GM10248 (cell line): ENCODE data around the gene RBM19.
"Not testable (repeated sequence)": the region's sequence is repeated elsewhere in the genome, so short reads cannot be mapped to it uniquely, and the experiment has no call there.

Source experiments
- CTCF ChIA-PET: fragments of 300-600 bp; sonication (Branson Sonifier 250); formaldehyde crosslinking; extraction: SDS; loops from one replicate; lab custom pipeline; 2021; ENCODE audit warnings: antibody characterized with exemption; lab: Yijun Ruan, JAX
- POLR2A ChIA-PET: fragments of 350-650 bp; sonication (Branson Sonifier 250); formaldehyde crosslinking; extraction: SDS; loops from one replicate; lab custom pipeline; 2020; ENCODE audit warnings: antibody characterized with exemption; lab: Yijun Ruan, JAX
- DNase-seq: peaks from one replicate; pipeline ENCODE4 v3.0.0; 2012; ENCODE audit errors: extremely low spot score
- TF ChIP-seq, protein P1 (sequence below): IDR thresholded peaks from 2 replicates; pipeline ENCODE4 v1.5.1; 2012; ENCODE audit warnings: mild to moderate bottlenecking, low read depth; ENCODE audit errors: extremely low read depth, missing control alignments, control extremely low read depth

RBM19 gene

DNA sequence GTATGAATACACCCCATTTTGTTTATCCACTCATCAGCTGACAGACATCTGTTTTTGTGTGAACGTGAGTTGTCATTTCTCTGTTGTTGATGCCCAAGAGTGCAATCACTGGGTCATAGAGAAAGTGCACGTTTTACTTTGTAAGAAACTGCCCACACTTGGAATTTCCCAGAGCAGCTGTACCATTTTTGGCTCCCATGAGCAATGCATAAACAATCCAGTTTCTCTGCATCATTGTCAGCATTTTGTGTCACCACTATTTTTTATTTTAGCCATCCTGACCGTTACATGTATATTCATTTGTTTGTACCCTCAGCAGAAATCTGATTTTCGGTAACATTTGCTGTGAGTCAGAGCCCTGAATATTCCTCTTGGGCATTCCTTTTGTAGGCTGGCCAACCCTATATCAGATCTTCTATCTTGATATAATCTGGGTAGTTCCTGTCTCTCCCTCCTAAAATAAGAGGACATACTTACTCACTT lies 62.7 kb downstream of the RBM19 start:
- ChIA-PET CTCF (interaction anchor here (1.2 kb wide), 1 partner anchor 8 kb away, joined by 7 read pairs; no protein-coding TSS in a partner anchor), POLR2A (no interaction called here)
- TF ChIP-seq, protein P1, sequence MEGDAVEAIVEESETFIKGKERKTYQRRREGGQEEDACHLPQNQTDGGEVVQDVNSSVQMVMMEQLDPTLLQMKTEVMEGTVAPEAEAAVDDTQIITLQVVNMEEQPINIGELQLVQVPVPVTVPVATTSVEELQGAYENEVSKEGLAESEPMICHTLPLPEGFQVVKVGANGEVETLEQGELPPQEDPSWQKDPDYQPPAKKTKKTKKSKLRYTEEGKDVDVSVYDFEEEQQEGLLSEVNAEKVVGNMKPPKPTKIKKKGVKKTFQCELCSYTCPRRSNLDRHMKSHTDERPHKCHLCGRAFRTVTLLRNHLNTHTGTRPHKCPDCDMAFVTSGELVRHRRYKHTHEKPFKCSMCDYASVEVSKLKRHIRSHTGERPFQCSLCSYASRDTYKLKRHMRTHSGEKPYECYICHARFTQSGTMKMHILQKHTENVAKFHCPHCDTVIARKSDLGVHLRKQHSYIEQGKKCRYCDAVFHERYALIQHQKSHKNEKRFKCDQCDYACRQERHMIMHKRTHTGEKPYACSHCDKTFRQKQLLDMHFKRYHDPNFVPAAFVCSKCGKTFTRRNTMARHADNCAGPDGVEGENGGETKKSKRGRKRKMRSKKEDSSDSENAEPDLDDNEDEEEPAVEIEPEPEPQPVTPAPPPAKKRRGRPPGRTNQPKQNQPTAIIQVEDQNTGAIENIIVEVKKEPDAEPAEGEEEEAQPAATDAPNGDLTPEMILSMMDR, result no peak
- DNase-seq, result no peak

DNA sequence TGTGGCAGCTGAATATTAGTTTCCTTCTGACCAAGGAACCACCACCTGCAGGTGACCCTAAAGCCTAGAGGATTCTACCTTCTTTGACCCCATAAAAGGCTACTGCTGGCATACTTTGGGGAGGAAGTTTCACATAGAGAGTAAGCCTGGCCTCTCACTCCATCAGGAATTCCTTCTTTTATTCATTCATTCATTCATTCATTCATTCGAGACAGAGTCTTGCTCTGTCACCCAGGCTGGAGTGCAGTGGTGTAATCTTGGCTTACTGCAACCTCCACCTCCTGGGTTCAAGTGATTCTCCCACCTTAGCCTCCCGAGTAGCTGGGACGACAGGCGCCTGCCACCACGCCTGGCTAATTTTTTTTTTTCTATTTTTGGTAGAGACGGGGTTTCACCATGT lies 64.8 kb downstream of the RBM19 start:
- CTCF ChIA-PET, result interaction anchor here (1.3 kb wide), 1 partner anchor 11 kb away, joined by 4 read pairs; no protein-coding TSS in a partner anchor
- POLR2A ChIA-PET, DNase-seq: not testable (repeated sequence)

DNA sequence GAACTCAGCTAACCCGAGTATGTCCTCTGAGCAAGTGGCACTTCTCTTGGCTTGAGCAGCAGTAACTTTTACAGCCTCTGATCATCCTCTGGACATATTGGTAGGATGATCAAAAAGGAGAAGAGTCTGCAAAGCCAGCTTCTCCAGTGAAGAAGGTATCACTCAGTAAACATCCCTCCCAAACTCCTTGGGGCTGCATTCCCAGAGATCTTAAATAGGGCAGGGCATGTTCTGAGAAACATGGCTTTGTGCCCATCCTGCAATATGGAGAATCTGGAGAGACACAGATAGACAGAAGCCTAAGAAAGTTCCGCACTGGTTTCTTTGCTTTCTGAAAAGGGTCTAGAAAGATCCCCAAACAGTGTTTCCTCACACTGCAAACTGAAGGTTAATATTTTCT lies 65.4 kb downstream of the RBM19 start:
- CTCF ChIA-PET, result interaction anchor here (1.3 to 2.1 kb wide), 2 partner anchors 9 to 12 kb away, joined by 4 to 7 read pairs; no protein-coding TSS in a partner anchor

DNA sequence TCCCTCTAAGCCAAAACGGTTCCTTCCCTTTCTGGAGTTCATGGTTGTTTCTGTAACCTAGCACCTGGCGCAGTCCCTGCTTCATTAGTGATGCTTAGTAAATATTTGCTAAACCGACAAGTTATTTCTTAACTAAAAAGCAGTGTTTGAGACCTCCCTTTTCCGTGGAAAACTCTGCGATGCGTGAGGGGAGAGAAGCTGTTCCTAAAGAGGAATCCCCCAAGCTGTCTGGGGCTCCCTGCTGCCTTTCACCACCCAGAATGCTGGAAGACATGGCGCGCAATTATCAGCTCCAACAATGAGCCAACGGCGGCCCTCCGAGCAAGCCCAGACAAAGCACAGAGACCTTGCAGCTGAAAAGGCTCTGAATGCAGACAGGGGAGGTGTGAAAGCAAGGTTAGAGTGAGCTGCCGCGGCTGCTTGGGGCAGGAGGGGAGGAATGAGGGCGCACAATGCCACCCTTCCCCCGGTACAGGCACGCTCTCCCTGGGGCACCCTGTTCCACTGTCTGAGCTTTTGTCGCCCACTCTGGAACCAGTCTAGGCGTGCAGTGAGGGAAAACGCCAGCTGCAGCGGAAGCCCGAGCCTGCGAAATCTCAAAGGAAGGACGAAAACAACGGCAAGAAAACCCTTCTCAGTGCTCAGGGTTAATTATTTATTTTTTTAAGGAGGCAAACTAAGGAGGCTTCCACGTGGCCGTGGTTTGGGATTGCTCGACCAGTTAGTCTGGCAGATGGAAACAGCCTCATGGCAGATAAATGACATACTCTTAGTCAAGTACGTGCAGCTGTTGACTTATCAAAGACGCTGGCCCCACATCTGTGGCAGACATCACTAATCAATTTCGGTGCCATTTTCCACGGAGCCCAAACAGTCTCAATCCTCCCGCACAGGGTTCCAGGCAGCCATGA lies 66.3 kb downstream of the RBM19 start:
- ChIA-PET CTCF (interaction anchor here (1.2 to 2.1 kb wide), 2 partner anchors 9 to 67 kb away, joined by 5 to 7 read pairs; partner anchors contain the start of gene RBM19), POLR2A (no interaction called here)
- TF ChIP-seq, protein P1, result no peak
- DNase-seq, result no peak

More for the DNA sequence above, 65.4 kb downstream of the RBM19 start:
- TF ChIP-seq, protein P1, result no peak
- POLR2A ChIA-PET, result no interaction called here
- DNase-seq, result no peak

DNA sequence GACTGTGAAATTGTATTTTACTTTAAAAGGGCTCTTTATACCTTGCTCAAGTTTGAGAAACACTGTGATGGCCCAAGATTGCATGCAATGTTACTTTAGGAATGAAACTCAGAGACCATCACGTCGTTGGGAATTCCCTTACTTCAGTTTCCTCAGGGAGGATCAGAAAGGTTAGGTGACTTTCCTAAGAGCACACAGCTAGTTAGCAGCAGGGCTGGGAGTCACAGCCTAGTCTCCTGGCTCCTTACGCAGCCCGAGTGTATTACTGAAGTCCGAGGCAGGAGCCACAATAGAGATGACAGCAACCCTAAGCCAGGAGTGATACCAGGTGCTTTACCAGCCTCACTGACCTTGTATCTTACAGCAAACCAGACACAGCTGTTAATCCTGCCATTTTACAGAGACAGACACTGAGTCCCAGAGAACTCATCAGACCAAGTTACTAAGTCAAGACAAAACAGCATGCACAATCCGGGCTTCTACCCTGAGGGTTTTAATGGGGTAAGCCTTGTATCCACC lies 67.0 kb downstream of the RBM19 start:
- CTCF ChIA-PET, result interaction anchor here (1.2 to 2.1 kb wide), 2 partner anchors 10 to 68 kb away, joined by 5 to 7 read pairs; partner anchors contain the start of gene RBM19
- POLR2A ChIA-PET, result no interaction called here
- TF ChIP-seq, protein P1, result no peak
- DNase-seq, result no peak

DNA sequence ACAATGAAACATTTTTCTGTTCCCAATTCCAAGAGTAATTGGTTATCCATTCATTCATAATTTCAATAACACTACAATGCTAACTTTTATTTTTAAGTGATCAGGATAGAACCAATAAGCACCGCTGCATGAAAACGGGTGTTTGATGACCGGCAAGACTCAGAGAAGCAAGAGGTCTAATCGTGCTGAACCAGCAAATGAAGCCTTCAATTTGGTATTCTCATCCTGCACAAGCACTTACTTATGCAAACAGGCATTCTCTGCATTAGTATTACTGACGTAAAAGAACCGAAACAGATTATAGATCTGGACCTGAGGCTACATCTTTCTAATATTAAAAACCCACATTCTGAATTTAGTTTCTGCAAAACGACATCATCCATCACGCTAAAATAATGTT lies 67.7 kb downstream of the RBM19 start:
- POLR2A ChIA-PET, result no interaction called here
- TF ChIP-seq, protein P1, result no peak
- no peak for DNase-seq
- CTCF ChIA-PET, result interaction anchor here (2.1 kb wide), 1 partner anchor 11 kb away, joined by 7 read pairs; no protein-coding TSS in a partner anchor

DNA sequence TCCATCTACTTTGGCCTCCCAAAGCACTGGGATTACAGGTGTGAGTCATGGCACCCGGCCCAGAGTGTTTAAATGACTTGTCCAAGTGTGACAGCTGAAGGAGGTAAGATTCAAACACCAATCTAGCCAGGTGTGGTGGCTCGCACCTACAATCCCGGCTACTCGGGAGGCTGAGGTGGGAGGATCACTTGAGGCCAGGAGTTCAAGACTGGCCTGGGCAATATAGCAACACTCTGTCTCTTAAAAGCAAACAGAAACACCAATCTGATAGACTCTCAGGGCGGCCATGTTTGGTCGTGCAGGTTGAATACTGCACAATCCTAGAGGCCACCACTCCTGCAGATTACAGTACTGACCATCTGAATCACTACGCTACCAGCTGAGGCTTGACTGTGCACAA lies 68.7 kb downstream of the RBM19 start:
- ChIA-PET POLR2A (no interaction called here), CTCF (no interaction called here)
- DNase-seq, result no peak
- TF ChIP-seq, protein P1, result no peak
